NCI-H2107 treated with DMSO at 0.1 percent for 48 hours (cell line): ENCODE data around the gene PITPNM3.
A peak's percentile ranks its signal among the peaks of the same experiment; 100 is the strongest.

ENCODE experiments used
- DNase-seq: peaks from one replicate; lab custom pipeline; 2025; ENCODE audit not compliant: unreplicated experiment; lab: John Stamatoyannopoulos, UW

Gene PITPNM3

DNA sequence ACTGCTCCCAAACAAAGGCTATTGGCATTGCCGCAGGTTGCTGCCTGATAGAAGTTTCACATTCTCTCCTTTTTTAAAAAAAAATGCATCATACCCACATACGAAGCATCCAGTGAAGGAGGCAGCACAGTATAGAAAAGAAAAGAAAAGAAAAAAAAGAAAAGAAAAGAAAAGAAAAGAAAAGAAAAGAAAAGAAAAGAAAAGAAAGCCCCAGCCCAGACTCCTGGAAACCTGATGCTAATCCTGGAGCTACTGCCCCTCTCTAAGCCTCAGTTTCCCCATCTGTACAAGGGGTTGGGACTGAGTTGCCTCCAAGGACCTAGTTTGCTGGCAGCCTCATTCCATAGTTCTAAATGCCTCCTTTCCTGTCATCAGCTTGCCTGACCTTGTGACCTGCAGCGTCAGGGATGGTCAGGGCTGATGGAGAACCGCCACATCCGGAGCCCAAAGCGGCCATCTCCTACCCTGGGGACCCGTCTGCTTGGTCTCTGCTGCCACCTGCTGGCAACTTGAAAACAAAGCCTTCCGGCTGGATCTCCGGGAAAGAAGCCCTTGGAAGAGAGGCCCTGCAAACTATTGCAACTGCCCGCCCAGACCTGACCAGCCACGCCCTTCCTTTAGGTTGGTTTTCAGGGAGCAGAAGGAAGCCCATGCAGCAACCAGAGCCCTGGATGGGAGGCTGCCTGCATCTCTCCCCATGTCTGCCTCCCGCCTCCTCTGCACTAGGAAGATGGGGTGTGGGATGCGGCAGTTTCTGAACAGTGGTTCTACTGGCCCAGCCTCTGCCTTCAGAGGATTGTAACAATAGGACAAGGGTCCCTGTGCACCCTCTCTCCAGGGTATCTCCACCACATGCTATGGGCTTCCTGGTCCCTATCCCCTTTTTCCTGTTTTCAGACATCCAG, 134.4 kb downstream of the PITPNM3 start:
- peak; percentile 40 for DNase-seq

DNA sequence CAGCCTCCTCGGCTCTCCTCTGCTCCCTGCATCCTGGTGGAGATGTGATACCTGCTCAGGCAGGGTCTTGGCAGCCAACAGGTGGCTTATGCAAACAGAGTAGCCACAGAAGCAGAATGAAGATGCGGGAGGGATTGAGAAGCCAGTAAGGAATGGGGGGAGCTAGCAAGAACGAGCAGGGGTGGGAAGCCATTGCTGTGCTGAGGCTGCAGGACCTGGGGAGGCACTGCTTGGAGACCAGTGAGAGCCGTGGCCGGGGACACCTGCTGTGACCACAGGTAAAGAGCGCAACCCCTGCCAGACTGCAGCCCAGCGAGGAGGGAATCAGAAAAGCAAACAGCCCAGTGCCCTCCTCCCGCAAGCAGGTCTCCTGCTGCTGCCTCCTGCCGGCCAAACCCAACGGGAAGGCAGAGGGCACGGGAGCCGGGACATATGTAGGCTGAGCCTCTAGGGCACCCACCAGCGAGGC, 136.1 kb downstream of the PITPNM3 start:
- peak; percentile 9 for DNase-seq

DNA sequence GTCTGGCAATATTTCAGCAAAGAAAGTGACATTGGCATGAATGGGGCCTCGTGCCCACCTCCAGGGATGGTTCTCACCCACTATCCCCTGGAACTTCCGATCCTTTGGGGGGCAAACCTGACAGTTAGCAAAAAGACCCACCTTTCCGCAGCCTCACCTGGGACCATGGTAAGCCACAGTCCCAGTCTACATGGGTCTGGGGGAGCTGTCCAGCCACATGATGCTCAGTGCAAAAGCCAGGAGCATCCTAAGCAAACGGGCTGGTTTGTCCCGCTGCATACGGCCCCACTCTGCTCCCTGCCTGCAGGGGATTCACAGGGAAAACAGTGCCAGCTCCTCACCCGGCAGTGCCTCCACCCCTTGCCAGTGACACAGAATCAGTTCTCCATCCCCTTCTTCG, 140.7 kb downstream of the PITPNM3 start:
- no peak for DNase-seq

DNA sequence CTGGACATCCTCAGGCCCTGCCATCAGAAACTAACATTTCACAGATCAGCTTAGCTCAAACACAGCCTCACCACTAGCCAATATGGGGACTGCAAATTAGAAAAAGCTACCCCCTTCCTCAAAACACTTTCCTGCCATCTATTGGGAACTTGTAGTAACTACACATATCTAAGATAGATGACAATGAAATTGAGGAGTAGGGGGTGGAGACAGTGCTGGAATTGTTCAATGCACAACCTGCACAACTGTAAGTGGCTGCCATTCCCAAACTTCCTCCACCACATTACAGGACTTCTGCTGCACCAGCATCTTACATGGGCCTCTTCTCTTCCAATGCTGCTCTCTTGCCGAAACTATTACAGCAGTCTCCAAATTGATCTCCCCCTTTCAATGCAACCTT, 143.3 kb downstream of the PITPNM3 start:
- peak; percentile 31 for DNase-seq

DNA sequence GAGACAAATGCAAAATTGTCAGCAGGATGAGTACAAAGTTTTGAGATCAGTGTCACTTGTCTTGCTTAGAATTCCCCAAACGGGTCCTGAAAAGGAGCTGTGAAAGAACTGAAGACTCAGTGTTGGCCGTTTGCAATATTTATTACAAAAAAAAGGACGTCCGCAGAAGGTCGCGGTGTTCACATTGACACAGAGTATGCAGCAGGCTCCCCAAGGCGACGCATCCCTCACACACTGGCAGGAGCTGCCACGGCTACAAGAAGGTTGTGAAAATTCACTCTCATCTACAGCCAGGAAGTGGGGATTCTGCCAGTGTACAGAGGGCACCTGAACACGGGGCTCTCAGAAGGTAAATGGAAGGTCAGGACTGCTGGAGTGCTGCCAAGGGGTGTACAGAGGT, 147.6 kb downstream of the PITPNM3 start:
- no peak for DNase-seq

DNA sequence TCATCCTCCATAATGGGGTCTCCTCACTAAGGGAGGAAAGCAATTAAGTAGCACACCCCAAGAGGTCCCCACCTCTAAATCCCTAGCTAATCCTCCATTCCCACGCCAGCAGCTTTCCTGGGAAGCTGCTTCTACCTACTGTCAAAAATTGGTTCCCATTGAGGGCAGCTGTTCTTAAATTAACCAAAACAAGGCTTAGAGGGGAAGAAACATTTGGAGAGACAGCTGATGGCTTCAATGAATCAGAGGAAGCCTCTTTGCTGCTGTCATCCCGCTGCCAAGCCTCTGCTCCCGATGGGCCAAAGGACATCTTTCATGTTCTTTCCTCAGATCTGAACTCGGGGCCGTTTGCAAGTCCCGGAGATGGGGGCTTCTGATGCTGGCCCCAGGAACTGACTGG, 148.1 kb downstream of the PITPNM3 start:
- DNase-seq = no peak

DNA sequence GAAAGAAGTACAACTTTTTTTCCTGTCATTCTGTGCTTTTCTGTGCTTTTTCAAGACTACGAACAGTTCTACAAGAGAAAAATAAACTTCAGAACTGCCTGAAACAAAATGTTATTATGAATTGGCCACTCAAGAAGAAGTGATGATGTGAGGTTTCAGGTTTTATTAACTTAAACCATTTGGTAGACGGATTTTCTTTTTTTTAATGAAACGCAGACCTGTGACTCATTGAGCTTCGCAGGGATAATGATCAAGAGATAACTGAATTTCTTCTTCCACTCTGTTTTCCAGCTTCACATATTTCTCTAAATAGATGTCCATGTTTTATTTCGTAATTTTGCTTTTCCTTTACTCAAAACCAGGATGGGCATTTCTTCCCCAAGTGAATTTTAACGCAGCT, 154.1 kb downstream of the PITPNM3 start:
- DNase-seq = no peak
